Measurements from ENCODE around the gene PDXP. TPM values are rescaled to one million over a fixed set of nuclear protein-coding genes. Genes with fewer than 3 reads are reported as not detected.

The PDXP gene
- total and polyA plus RNA-seq, 2 of the 13 experiments (the other 11 are each of a cell fraction or from before 2014, with no cell fraction given) = 58.2 to 70.6 TPM

DNA sequence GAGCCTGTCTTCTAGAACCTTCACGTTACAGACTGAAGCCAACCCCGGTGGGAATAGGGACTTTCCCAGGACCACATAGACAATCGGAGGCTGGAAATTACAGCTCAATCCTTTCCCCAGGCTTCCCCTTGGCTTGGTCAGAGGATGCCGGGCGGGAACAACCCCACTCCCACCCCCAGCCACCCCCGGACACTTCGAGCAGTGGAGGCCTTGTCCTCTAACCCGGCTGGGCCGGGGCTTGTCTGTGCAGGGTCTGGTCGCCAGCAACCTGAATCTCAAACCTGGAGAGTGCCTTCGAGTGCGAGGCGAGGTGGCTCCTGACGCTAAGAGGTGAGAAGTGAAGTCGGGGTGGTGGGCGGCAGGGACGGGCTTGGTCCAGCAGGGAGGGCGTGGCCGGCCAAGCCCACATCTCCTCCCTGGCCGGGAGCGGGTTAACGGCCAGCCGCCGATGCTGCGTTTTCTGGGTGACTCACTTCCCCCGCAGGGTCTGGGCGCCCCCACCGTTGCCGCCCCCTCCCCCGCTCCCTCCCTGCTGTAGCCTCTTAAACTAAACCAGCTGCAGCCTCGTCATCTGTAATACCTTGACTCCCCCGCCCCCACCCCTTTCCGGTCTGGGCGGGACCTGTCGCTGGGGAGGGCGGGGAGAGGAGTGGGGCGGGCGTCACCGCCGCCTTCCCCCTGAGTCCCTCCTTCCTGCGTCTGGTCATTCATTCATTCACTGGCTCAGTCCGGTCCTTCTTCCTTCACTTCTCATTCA is 18.4 kb downstream of the PDXP start (continued):
- TF ChIP-seq, protein P1, sequence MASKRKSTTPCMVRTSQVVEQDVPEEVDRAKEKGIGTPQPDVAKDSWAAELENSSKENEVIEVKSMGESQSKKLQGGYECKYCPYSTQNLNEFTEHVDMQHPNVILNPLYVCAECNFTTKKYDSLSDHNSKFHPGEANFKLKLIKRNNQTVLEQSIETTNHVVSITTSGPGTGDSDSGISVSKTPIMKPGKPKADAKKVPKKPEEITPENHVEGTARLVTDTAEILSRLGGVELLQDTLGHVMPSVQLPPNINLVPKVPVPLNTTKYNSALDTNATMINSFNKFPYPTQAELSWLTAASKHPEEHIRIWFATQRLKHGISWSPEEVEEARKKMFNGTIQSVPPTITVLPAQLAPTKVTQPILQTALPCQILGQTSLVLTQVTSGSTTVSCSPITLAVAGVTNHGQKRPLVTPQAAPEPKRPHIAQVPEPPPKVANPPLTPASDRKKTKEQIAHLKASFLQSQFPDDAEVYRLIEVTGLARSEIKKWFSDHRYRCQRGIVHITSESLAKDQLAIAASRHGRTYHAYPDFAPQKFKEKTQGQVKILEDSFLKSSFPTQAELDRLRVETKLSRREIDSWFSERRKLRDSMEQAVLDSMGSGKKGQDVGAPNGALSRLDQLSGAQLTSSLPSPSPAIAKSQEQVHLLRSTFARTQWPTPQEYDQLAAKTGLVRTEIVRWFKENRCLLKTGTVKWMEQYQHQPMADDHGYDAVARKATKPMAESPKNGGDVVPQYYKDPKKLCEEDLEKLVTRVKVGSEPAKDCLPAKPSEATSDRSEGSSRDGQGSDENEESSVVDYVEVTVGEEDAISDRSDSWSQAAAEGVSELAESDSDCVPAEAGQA (IDR thresholded peaks at IDR 0.05; ENCODE audit: low read depth) = 0 out of 2 replicates have a peak, but pooled peaks have one; percentile 11
- TF ChIP-seq, protein P1 (CRISPR knock-in tag; IDR thresholded peaks at IDR 0.05; ENCODE audit: borderline replicate concordance) = no peak
- TF ChIP-seq HNRNPK (IDR thresholded peaks at IDR 0.05; ENCODE audit: low read depth, low read length, poor library complexity, severe bottlenecking) (peak; percentile 13), ZNF317 (CRISPR knock-in tag; IDR thresholded peaks at IDR 0.05) (0 out of 2 replicates have a peak, but pooled peaks have one; percentile 33), GPN1 (CRISPR knock-in tag; IDR thresholded peaks at IDR 0.05; ENCODE audit: borderline replicate concordance) (no peak), ZNF746 (CRISPR knock-in tag; IDR thresholded peaks at IDR 0.05) (peak; percentile 81), MAZ (IDR thresholded peaks at IDR 0.05; ENCODE audit: borderline replicate concordance, low read depth, low read length) (peak; percentile 71), MAZ (CRISPR knock-in tag; IDR thresholded peaks at IDR 0.05; ENCODE audit: low read depth) (no peak), GTF2F1 (IDR thresholded peaks at IDR 0.05; ENCODE audit: low read length) (no peak), MYNN (CRISPR knock-in tag; IDR thresholded peaks at IDR 0.05; ENCODE audit: low read depth) (no peak)
- TF ChIP-seq, protein P2, sequence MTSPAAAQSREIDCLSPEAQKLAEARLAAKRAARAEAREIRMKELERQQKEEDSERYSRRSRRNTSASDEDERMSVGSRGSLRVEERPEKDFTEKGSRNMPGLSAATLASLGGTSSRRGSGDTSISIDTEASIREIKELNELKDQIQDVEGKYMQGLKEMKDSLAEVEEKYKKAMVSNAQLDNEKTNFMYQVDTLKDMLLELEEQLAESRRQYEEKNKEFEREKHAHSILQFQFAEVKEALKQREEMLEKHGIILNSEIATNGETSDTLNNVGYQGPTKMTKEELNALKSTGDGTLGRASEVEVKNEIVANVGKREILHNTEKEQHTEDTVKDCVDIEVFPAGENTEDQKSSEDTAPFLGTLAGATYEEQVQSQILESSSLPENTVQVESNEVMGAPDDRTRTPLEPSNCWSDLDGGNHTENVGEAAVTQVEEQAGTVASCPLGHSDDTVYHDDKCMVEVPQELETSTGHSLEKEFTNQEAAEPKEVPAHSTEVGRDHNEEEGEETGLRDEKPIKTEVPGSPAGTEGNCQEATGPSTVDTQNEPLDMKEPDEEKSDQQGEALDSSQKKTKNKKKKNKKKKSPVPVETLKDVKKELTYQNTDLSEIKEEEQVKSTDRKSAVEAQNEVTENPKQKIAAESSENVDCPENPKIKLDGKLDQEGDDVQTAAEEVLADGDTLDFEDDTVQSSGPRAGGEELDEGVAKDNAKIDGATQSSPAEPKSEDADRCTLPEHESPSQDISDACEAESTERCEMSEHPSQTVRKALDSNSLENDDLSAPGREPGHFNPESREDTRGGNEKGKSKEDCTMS (CRISPR knock-in tag; conservative IDR thresholded peaks at IDR 0.05) = no peak
- TF ChIP-seq, protein P3, sequence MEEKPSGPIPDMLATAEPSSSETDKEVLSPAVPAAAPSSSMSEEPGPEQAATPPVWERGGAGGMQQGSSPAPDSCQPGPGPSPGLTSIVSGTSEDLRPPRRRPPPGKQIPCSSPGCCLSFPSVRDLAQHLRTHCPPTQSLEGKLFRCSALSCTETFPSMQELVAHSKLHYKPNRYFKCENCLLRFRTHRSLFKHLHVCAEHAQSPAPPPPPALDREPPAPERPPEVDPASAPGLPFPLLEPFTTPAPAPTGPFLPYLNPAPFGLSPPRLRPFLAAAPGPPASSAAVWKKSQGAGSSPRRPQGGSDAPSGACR (CRISPR knock-in tag; IDR thresholded peaks at IDR 0.05) = 0 out of 2 replicates have a peak, but pooled peaks have one; percentile 33
- TF ChIP-seq, protein P4, sequence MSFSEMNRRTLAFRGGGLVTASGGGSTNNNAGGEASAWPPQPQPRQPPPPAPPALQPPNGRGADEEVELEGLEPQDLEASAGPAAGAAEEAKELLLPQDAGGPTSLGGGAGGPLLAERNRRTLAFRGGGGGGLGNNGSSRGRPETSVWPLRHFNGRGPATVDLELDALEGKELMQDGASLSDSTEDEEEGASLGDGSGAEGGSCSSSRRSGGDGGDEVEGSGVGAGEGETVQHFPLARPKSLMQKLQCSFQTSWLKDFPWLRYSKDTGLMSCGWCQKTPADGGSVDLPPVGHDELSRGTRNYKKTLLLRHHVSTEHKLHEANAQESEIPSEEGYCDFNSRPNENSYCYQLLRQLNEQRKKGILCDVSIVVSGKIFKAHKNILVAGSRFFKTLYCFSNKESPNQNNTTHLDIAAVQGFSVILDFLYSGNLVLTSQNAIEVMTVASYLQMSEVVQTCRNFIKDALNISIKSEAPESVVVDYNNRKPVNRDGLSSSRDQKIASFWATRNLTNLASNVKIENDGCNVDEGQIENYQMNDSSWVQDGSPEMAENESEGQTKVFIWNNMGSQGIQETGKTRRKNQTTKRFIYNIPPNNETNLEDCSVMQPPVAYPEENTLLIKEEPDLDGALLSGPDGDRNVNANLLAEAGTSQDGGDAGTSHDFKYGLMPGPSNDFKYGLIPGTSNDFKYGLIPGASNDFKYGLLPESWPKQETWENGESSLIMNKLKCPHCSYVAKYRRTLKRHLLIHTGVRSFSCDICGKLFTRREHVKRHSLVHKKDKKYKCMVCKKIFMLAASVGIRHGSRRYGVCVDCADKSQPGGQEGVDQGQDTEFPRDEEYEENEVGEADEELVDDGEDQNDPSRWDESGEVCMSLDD (CRISPR knock-in tag; IDR thresholded peaks at IDR 0.05; ENCODE audit: borderline replicate concordance) = no peak
- TF ChIP-seq, protein P5, sequence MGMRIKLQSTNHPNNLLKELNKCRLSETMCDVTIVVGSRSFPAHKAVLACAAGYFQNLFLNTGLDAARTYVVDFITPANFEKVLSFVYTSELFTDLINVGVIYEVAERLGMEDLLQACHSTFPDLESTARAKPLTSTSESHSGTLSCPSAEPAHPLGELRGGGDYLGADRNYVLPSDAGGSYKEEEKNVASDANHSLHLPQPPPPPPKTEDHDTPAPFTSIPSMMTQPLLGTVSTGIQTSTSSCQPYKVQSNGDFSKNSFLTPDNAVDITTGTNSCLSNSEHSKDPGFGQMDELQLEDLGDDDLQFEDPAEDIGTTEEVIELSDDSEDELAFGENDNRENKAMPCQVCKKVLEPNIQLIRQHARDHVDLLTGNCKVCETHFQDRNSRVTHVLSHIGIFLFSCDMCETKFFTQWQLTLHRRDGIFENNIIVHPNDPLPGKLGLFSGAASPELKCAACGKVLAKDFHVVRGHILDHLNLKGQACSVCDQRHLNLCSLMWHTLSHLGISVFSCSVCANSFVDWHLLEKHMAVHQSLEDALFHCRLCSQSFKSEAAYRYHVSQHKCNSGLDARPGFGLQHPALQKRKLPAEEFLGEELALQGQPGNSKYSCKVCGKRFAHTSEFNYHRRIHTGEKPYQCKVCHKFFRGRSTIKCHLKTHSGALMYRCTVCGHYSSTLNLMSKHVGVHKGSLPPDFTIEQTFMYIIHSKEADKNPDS (CRISPR knock-in tag; IDR thresholded peaks at IDR 0.05) = no peak

Measured in HepG2 (cell line).